KMS-11 (cell line): ENCODE measurements around the gene TOP1.

ENCODE experiments used
- H2AFZ ChIP-seq: fragments of 200-600 bp; sonication (generic); 2 replicates; pipeline ENCODE4 v1.6.1; 2016; ENCODE audit warnings: antibody characterized with exemption, mixed run types, low read depth
- H3K27ac ChIP-seq: fragments of 200-600 bp; sonication (generic); 2 replicates; pipeline ENCODE4 v1.6.1; 2016; ENCODE audit warnings: mild to moderate bottlenecking, mixed run types
- H3K27me3 ChIP-seq: fragments of 200-600 bp; sonication (generic); 2 replicates; pipeline ENCODE4 v1.6.1; 2017; ENCODE audit warnings: mild to moderate bottlenecking, low read depth, mixed run types, moderate library complexity; ENCODE audit not compliant: insufficient read depth
- H3K36me3 ChIP-seq: fragments of 200-600 bp; sonication (generic); 2 replicates; pipeline ENCODE4 v1.6.1; 2017; ENCODE audit warnings: mild to moderate bottlenecking, mixed run types; ENCODE audit not compliant: insufficient read depth
- H3K4me1 ChIP-seq: fragments of 200-600 bp; sonication (generic); 2 replicates; pipeline ENCODE4 v1.6.1; 2016; ENCODE audit warnings: mild to moderate bottlenecking, low read depth, mixed run types; ENCODE audit not compliant: poor library complexity, severe bottlenecking
- H3K4me2 ChIP-seq: fragments of 200-600 bp; sonication (generic); 2 replicates; pipeline ENCODE4 v1.7.0; 2016; ENCODE audit warnings: mild to moderate bottlenecking, mixed run types
- H3K4me3 ChIP-seq: fragments of 200-600 bp; sonication (generic); IDR thresholded peaks from 2 replicates; pipeline ENCODE4 v1.6.1; 2017; ENCODE audit warnings: low read depth, low read length, mixed read lengths; ENCODE audit not compliant: insufficient read depth
- H3K79me2 ChIP-seq: fragments of 200-600 bp; sonication (generic); 2 replicates; pipeline ENCODE4 v1.6.1; 2016; ENCODE audit warnings: low read depth, mixed run types; ENCODE audit not compliant: insufficient read depth
- H3K9ac ChIP-seq: fragments of 200-600 bp; sonication (generic); 2 replicates; pipeline ENCODE4 v1.6.1; 2016; ENCODE audit warnings: mild to moderate bottlenecking, mixed run types
- H4K20me1 ChIP-seq: fragments of 200-600 bp; sonication (generic); 2 replicates; pipeline ENCODE4 v1.6.1; 2016; ENCODE audit warnings: mild to moderate bottlenecking, mixed run types; ENCODE audit not compliant: insufficient read depth
- TF ChIP-seq, protein P1 (sequence below): fragments of 200-600 bp; sonication (generic); conservative IDR thresholded peaks from 2 replicates; pipeline ENCODE4 v1.6.1; 2017; ENCODE audit warnings: low read depth, mild to moderate bottlenecking, antibody characterized with exemption, low read length, moderate library complexity, mixed read lengths

TOP1 gene

GRCh38 chr20:41072190-41072863 lies 43.7 kb downstream of the TOP1 start:
- Histone ChIP-seq H3K4me1 (peaks cover 77% of the 10 kb centered on the region), H3K79me2 (peaks cover 97% of the 10 kb centered on the region), H3K27ac (no peak overlapping the region), H3K9ac (no peak overlapping the region), H2AFZ (no peak overlapping the region), H3K27me3 (no peaks in the 10 kb centered on the region), H4K20me1 (peaks cover 36% of the 10 kb centered on the region), H3K36me3 (peaks cover 4% of the 10 kb centered on the region; the same call in 1 of the 2 replicates), H3K4me2 (no peak overlapping the region; the same call in 1 of the 2 replicates), H3K4me3 (no peak overlapping the region)
- TF ChIP-seq, protein P1, sequence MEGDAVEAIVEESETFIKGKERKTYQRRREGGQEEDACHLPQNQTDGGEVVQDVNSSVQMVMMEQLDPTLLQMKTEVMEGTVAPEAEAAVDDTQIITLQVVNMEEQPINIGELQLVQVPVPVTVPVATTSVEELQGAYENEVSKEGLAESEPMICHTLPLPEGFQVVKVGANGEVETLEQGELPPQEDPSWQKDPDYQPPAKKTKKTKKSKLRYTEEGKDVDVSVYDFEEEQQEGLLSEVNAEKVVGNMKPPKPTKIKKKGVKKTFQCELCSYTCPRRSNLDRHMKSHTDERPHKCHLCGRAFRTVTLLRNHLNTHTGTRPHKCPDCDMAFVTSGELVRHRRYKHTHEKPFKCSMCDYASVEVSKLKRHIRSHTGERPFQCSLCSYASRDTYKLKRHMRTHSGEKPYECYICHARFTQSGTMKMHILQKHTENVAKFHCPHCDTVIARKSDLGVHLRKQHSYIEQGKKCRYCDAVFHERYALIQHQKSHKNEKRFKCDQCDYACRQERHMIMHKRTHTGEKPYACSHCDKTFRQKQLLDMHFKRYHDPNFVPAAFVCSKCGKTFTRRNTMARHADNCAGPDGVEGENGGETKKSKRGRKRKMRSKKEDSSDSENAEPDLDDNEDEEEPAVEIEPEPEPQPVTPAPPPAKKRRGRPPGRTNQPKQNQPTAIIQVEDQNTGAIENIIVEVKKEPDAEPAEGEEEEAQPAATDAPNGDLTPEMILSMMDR, result no peak

DNA sequence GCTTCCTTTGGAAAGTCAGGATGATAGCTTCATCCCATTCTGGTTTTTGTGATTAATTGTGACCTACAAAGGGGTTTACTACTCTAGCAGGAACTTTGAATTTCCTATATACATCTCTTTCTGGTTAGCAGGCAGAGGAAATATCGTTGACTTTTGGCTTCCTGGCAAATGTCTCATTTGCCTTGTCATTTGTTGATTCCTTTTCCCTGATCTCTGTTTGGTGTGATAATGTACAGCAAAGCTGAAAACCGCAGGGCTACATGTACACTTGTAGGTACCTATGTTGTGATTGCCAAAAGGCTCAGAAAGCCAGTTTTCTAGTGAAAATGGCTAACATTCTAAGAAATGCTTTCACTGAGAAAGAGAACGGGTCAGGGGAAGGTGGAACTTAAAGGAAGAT lies 44.3 kb downstream of the TOP1 start:
- peaks cover 96% of the 10 kb centered on the region for H3K79me2 ChIP-seq
- no peak overlapping the region for H3K9ac ChIP-seq
- no peaks in the 10 kb centered on the region for H3K27me3 ChIP-seq
- H4K20me1 ChIP-seq, result peaks cover 40% of the 10 kb centered on the region
- H3K4me2 ChIP-seq, result no peak overlapping the region; the same call in 1 of the 2 replicates
- TF ChIP-seq, protein P1, result no peak
- H3K36me3 ChIP-seq, result peaks cover 4% of the 10 kb centered on the region; the same call in 1 of the 2 replicates
- H2AFZ ChIP-seq, result no peak overlapping the region
- no peak overlapping the region for H3K4me3 ChIP-seq
- no peak overlapping the region; the same call in 1 of the 2 replicates for H3K27ac ChIP-seq
- H3K4me1 ChIP-seq, result peaks cover 79% of the 10 kb centered on the region

DNA sequence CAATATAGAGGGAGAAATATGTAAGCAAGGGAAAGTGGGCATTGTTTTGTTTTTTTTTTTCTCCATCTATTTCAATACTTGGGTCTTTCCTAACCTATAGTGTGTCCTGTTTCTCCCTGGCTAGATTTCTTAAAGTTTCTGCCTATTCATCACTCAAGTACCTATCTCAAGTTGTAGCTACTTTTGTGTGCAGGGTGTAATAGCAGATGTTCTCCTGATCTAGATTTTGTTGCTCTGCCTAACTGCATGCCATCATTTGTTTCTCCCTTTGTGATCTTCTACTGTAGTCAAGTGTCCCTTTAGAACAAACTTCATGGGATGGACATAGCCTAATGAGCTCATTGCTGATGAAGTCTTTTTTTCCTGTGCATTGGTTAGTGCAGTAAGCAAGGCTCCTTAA lies 45.8 kb downstream of the TOP1 start:
- H3K9ac ChIP-seq, result no peak overlapping the region
- peaks cover 33% of the 10 kb centered on the region for H4K20me1 ChIP-seq
- H3K79me2 ChIP-seq, result peaks cover 92% of the 10 kb centered on the region
- peak overlapping the region; percentile 0; the same call in 1 of the 2 replicates for H3K4me2 ChIP-seq
- H3K4me1 ChIP-seq, result peaks cover 94% of the 10 kb centered on the region
- 0 out of 2 replicates have a peak, but pooled peaks cover 4% of the 10 kb centered on the region for H3K36me3 ChIP-seq
- no peaks in the 10 kb centered on the region for H3K27me3 ChIP-seq
- no peak overlapping the region for H3K4me3 ChIP-seq
- peak overlapping the region; percentile 2; the same call in 1 of the 2 replicates for H3K27ac ChIP-seq
- no peak overlapping the region for H2AFZ ChIP-seq
- TF ChIP-seq, protein P1, result no peak

DNA sequence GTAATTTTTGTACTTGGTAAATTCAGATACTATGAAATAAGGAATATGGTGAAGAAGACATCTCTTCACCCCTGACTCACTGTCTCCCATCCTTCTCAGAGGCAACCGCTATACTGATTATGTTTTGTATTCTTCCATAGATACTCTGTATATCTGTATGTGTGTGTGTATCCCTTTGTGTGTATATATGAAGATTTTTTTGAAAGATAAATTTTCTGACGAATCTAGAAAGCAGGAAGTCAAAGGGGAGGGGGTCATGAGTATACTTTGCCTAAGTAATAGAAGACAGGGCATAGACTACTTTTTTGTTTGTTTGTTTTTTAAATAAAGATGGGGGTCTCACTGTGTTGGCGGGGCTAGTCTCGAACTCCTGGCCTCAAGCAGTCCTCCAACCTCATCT lies 48.2 kb downstream of the TOP1 start:
- H3K4me1 ChIP-seq, result peaks cover 100% of the 10 kb centered on the region
- no peaks in the 10 kb centered on the region for H3K27me3 ChIP-seq
- H3K4me3 ChIP-seq, result no peak overlapping the region
- H3K4me2 ChIP-seq, result peak overlapping the region; percentile 58; the same call in 1 of the 2 replicates
- H3K79me2 ChIP-seq, result peaks cover 80% of the 10 kb centered on the region
- peak overlapping the region; percentile 15; the same call in 1 of the 2 replicates for H3K27ac ChIP-seq
- peaks cover 27% of the 10 kb centered on the region for H4K20me1 ChIP-seq
- 0 out of 2 replicates have a peak, but pooled peaks cover 4% of the 10 kb centered on the region for H3K36me3 ChIP-seq
- TF ChIP-seq, protein P1, result no peak
- no peak overlapping the region for H3K9ac ChIP-seq
- H2AFZ ChIP-seq, result no peak overlapping the region
